Dermis microvascular lymphatic vessel endothelial cell (primary cell): ENCODE data around the gene ETS1. TPM values are rescaled to one million over a fixed set of nuclear protein-coding genes. Genes with fewer than 3 reads are reported as not detected.
A peak's percentile ranks its signal among the peaks of the same experiment; 100 is the strongest.

Source experiments
- DNase-seq, 2 donors: peaks; one replicate each; pipeline versions ENCODE4 v3.0.0 to v3.0.0-alpha.2; 2010; ENCODE audit warnings: low read depth in 2 of 2
- total RNA-seq: library from RNA; depleted of rRNA; stranded (reverse); fragments of >200 nt; gene quantifications from 2 replicates; pipeline ENCODE4 v1.2.1, GENCODE V29; 2014

The ETS1 gene
- total RNA-seq, 1 donor from 2014 or later: 81.3 TPM

GRCh38 chr11:128595775-128596174, 8.4 kb upstream of the ETS1 start:
- no peak for DNase-seq

DNA sequence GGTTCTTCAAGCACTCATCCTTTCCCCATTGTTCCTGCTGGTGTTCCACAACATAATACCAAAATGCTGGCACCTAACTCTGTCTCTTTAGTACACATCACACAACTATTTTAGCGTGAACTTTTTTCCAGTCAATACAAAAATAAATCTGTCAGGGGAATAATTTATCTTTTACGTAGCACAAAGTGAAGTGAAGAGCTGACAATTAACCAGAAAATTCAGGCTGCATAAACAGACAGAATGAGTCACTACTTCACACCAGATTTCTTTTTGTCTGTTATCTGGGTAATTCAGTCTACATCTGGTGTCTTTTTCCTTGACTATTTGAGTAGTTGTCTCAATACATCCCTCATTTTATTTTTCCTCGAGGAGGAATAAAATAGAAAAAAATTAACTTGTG, 7.9 kb upstream of the ETS1 start:
- DNase-seq: peak; percentile 89 to 96

DNA sequence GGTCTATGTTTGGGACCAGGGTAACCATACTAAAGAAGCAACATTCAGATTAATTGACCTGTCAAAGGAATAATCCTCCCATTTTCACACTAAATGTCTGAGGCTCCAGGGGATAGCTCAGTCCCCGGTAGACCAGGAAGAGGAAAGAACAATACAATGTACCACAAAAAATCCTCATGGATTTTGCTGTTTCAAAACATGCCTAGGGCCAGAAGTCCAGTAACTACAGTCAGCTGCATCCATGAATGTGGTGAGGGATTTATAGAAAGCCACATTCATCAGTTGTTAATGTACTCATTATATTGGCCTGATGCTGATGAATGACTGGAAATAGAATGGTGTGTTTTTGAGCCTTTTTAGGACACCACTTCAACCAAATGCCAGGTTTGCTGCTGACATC, 6.9 kb upstream of the ETS1 start:
- DNase-seq: peak; percentile 78 to 90

- no peak for DNase-seq
Measured at GRCh38 chr11:128593281-128593680, 5.9 kb upstream of the ETS1 start.

- DNase-seq: no peak
Measured at GRCh38 chr11:128592454-128592853, 5.1 kb upstream of the ETS1 start.

- no peak for DNase-seq
Measured at GRCh38 chr11:128590587-128590986, 3.2 kb upstream of the ETS1 start.

DNA sequence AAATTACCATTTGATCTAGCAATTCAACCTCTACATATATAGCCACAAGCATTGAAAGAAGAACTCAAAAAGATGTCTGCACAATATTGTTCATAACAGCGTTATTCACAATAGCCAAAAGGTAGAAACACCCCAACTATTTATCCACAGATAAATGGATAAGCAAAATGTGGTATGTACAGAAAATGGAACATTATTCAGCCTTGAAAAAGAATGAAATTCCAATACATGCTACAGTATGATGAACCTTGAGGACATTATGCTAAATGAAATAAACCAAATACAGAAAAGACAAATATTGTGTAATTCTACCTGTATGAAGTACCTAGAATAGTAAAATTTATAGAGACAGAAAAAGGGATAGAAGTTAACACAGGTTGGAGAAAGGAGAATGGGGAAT, 2.6 kb upstream of the ETS1 start:
- DNase-seq: no peak

DNA sequence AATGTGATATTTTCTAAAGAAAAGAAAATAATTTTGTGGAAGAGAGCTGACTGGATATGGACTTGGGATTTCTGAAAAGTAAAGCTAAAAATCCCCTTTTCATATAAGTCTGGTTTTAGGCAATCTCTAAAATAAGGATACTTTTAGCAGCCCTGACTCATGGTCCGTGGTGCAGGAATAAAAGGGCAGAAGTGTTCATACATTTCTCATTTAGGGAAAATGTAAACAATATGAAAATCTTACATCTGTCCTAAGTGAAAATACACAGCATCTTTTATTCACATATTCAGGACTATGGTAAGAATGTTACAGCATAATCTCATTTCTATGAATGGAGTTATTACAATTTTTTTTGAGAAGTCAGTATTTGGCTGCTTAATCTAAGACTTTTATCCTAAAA, 735 bp upstream of the ETS1 start:
- no peak for DNase-seq

- peak in 1 of 2 donors; percentile 15 for DNase-seq
Measured at GRCh38 chr11:128586689-128587088, 669 bp downstream of the ETS1 start.

GRCh38 chr11:128585498-128586238, 1.7 kb downstream of the ETS1 start:
- DNase-seq: no peak

GRCh38 chr11:128584253-128584652, 3.1 kb downstream of the ETS1 start:
- no peak for DNase-seq

- DNase-seq: peak; percentile 69 to 84
Measured at GRCh38 chr11:128582496-128583366, 4.6 kb downstream of the ETS1 start.

- DNase-seq: no peak
Measured at GRCh38 chr11:128581561-128582272, 5.6 kb downstream of the ETS1 start.

GRCh38 chr11:128580612-128581011, 6.7 kb downstream of the ETS1 start:
- DNase-seq: peak in 1 of 2 donors; percentile 38

DNA sequence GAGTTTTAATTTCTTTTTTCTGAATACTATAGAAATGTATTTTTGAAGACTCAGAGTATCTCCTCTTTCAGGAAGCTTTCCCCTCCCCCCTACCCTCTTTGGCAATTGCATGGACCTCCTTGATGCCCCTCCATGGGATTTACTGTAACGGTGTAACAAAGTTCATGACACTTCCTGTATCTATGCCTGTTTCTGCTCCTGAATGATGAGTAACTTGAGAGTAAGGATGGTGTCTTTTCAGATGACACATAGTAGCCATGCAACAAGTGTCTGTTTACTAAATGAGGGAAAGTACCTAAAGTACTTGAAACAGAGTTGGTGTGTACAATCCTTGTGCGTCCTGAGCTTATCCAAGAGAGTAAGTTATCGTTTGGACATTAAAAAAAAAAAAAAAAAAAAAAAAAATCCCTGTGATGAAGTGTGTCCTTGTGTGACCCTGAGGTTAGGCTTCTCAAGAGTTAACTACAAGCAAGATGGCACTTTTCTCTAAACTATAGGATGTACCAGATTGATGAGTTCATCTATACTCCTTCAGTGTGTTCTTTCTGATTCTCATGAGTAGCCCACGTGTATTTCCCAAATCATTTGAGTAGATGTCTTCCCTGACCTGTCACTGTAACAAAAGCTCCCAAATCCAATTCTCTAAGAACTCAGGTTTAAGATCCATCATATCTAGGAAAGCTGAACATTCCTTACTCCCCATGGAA, 7.4 kb downstream of the ETS1 start:
- peak in 1 of 2 donors; percentile 38 for DNase-seq

DNA sequence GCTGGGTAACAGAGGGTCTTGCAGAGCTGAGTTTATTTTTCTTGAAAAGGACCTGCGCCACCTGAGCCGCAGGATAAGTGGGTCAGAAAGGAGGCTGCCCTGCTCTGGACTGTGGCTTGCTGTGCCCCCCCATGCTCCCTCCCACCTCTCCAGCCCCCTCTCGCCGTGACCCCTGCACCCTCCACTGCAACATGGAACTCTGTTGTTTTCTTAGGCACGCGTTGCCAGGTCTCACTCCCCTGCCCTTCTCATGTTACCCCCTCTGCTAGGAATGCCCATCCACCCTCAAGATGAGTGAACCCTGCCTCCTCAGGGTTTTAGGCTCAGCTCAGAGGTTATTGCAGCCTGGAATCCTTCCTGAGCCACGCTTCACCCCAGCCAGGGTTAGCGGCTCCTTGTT, 10.8 kb downstream of the ETS1 start:
- peak in 1 of 2 donors; percentile 15 for DNase-seq

DNA sequence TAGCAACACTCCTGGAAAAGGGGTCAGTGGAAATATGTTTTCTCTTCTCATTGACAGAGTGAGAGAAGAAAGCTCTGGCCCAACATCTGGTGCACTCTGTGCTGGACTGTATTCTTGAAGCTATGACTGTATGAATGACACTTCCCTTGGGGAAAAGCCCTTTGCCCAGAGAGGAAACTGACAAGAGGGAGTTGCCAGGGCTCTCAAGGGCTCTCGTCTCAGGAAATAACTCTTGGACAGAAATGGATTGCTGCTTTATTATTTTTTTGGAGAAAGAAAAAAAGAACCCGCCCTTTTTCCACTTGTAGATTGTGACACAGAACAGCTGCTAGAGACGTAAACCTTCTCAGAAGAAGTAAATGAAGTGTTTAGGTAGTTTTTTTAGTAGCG, 11.4 kb downstream of the ETS1 start:
- peak; percentile 50 to 93 for DNase-seq

DNA sequence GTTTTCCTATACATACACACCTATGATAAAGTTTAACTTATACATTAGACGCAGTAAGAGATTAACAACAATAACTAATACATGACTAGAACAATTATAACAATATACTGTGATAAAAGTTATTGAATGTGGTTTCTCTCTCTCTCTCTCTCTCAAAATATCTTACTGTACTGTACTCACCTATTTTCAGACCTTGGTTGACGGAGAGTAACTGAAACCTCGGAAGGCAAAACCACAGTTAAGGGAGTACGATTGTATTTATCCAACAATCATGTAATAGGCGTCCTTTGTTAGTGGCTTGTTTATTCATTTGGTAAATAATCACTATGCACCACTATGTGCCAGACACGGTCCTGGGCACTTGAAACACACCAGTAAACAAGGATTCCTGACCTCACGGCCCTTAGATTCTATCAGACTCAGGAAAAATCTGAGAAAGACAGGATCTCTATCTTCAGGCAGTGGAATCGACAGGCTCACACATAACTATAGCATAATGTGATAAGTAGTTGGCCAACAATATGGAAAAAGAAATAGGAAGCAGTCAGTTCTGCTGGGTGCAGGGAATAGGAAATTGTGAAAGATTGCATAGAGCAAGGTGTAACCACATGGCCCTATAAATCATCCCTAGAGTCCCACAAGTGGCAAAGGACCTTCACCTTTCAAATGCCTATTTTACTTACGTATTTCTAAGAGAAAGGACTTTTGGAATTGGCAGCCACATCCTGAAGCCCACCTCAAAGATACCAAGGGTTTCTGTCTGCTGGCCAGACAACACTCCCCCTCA, 12.0 kb downstream of the ETS1 start:
- DNase-seq: peak; percentile 73 to 76

GRCh38 chr11:128574576-128575011, 12.8 kb downstream of the ETS1 start:
- DNase-seq: peak in 1 of 2 donors; percentile 67

DNA sequence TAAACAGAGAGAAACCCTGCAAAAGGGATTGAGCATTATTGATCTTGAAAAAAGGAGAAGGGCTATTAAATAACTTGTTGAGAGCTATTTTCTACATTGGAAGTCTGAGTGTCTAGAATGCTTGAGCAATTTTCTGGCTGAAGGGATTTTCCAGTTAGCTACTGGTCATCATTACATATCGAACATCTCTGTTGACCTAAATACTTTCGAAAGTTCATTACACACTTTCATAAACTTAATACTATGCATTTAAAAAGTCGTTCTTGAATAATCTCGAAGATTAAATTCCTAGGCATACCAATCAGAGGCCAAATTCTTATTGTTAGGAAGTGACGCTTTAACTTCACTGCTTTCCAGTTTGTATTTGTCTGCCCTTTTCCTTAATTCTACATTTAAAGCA, 13.7 kb downstream of the ETS1 start:
- DNase-seq: no peak

DNA sequence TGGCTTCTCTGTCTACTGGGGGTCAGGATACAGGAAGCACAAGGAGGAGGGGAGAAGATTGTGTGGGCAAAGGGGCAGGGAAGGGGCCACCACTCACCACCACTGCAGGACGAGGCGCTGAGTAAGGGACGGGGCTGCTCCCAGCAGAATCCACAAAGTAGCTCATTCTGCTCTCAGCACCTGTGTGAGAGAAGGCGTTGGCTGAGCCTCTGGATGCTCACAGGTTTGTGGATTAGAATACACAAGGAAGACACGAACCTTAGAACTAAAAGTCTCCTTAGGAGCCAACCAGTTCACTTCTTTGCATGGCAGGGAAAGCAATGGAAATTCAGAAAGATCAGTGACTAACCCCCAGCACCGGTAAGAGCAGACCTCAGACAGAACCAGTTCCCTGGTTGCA, 14.4 kb downstream of the ETS1 start:
- no peak for DNase-seq
